B cell (primary cell): ENCODE results near the gene PSMB8. TPM values are rescaled to one million over a fixed set of nuclear protein-coding genes. Genes with fewer than 3 reads are reported as not detected.

Source experiments
- ATAC-seq: fragments of 200-7000 bp; cut with Tn5 transposase; one replicate; pipeline ENCODE4 v1.10.0; 2021; ENCODE audit warnings: low read depth, mild to moderate bottlenecking, moderate number of reproducible peaks, moderate library complexity
- CTCF ChIA-PET: fragments of 350-600 bp; sonication (Branson Sonifier 250); formaldehyde crosslinking; loops from one replicate; lab custom pipeline; 2021; ENCODE audit warnings: antibody characterized with exemption, inconsistent platforms; lab: Charles Lee
- POLR2A ChIA-PET: fragments of 350-600 bp; sonication (Branson Sonifier 250); formaldehyde crosslinking; loops from one replicate; lab custom pipeline; 2021; ENCODE audit warnings: antibody characterized with exemption; lab: Charles Lee
- DNase-seq: peaks from one replicate; pipeline ENCODE4 v3.0.0; 2013
- H2AFZ ChIP-seq: 2 replicates; pipeline ENCODE4 v1.6.1; 2012; ENCODE audit warnings: mild to moderate bottlenecking, low read depth, low read length; ENCODE audit not compliant: insufficient read depth, poor library complexity, severe bottlenecking
- H3K27ac ChIP-seq, 2 donors: 1 replicate in 1 of 2; 2 replicates in 1 of 2; pipeline ENCODE4 v1.5.1; 2012 to 2013; ENCODE audit warnings: low read length in 2 of 2, mild to moderate bottlenecking in 2 of 2, moderate library complexity in 1 of 2
- H3K27me3 ChIP-seq, 4 experiments: fragments of 200-600 bp in 1 of 4; sonication (generic) in 1 of 4; replicated peaks in 1 of 4; 1 replicate in 2 of 4; 2 replicates in 2 of 4; pipeline versions ENCODE4 v1.6.1 to v1.7.0; 2013 to 2016; ENCODE audit warnings: low read length in 3 of 4, mild to moderate bottlenecking in 2 of 4, mixed read lengths in 1 of 4, moderate library complexity in 1 of 4; ENCODE audit not compliant: insufficient read depth in 4 of 4, control insufficient read depth in 3 of 4; ENCODE audit errors: control extremely low read depth in 1 of 4
- H3K36me3 ChIP-seq, 2 experiments: replicated peaks in 1 of 2; 1 replicate in 1 of 2; 2 replicates in 1 of 2; pipeline versions ENCODE4 v1.6.1 to v1.7.1; 2013; ENCODE audit warnings: low read length in 1 of 2; ENCODE audit not compliant: insufficient read depth in 2 of 2, control insufficient read depth in 1 of 2; ENCODE audit errors: control extremely low read depth in 1 of 2, extremely low read depth in 1 of 2
- H3K4me1 ChIP-seq, 2 donors: fragments of 200-600 bp in 1 of 2; sonication (generic) in 1 of 2; 1 replicate in 1 of 2; 2 replicates in 1 of 2; pipeline versions ENCODE4 v1.5.1 to v1.6.1; 2013 to 2017; ENCODE audit warnings: low read length in 2 of 2; ENCODE audit not compliant: control insufficient read depth in 2 of 2, insufficient read depth in 2 of 2
- H3K4me2 ChIP-seq: replicated peaks from 2 replicates; pipeline ENCODE3; 2012; ENCODE audit warnings: mild to moderate bottlenecking, low read depth, low read length; ENCODE audit not compliant: poor library complexity, severe bottlenecking
- H3K4me3 ChIP-seq, 5 experiments: fragments of 200-600 bp in 1 of 5; sonication (generic) in 1 of 5; 1 replicate in 3 of 5; 2 replicates in 2 of 5; pipeline versions ENCODE4 v1.5.1 to v1.7.0; 2011 to 2016; ENCODE audit warnings: low read length in 4 of 5, mild to moderate bottlenecking in 4 of 5, low read depth in 2 of 5, control low read depth in 1 of 5, moderate library complexity in 1 of 5; ENCODE audit not compliant: insufficient read depth in 1 of 5; ENCODE audit errors: control extremely low read depth in 1 of 5, extremely low read depth in 1 of 5
- H3K79me2 ChIP-seq: fragments of 200-600 bp; sonication (generic); one replicate; pipeline ENCODE4 v1.6.0; 2016; ENCODE audit warnings: low read length; ENCODE audit not compliant: control insufficient read depth, insufficient read depth
- H3K9ac ChIP-seq: fragments of 200-600 bp; sonication (generic); 2 replicates; pipeline ENCODE4 v1.6.1; 2017; ENCODE audit warnings: mild to moderate bottlenecking, low read length, moderate library complexity
- H3K9me3 ChIP-seq, 3 donors: one replicate each; pipeline versions ENCODE4 v1.6.1 to v1.7.1; 2013; ENCODE audit warnings: low read length in 2 of 3; ENCODE audit not compliant: control insufficient read depth in 2 of 3, insufficient read depth in 1 of 3; ENCODE audit errors: control extremely low read depth in 1 of 3
- H4K20me1 ChIP-seq: 2 replicates; pipeline ENCODE4 v1.6.0; 2012; ENCODE audit warnings: mild to moderate bottlenecking, low read length; ENCODE audit not compliant: insufficient read depth, control insufficient read depth, poor library complexity, severe bottlenecking
- H3K27ac Mint-ChIP-seq: one replicate; pipeline ENCODE4 v1.8.0; 2021; ENCODE audit warnings: mixed read lengths
- H3K27me3 Mint-ChIP-seq: one replicate; pipeline ENCODE4 v1.8.0; 2021; ENCODE audit warnings: mixed read lengths
- H3K4me1 Mint-ChIP-seq: one replicate; pipeline ENCODE4 v1.8.0; 2021; ENCODE audit warnings: mixed read lengths
- H3K4me3 Mint-ChIP-seq: one replicate; pipeline ENCODE4 v1.8.0; 2021; ENCODE audit warnings: mixed read lengths
- H3K9me3 Mint-ChIP-seq: one replicate; pipeline ENCODE4 v1.8.0; 2022; ENCODE audit warnings: mixed read lengths; ENCODE audit not compliant: insufficient read depth
- EZH2 ChIP-seq: IDR thresholded peaks from 2 replicates; pipeline ENCODE4 v1.6.1; 2012; ENCODE audit warnings: borderline replicate concordance, low read depth, mild to moderate bottlenecking, moderate library complexity, low read length; ENCODE audit not compliant: insufficient read depth, poor library complexity, severe bottlenecking
- WGBS: methylation state at CpG from one replicate; pipeline ENCODE4 v1.1.5; 2013; ENCODE audit warnings: missing lambda C conversion rate; ENCODE audit not compliant: insufficient coverage; 5-methylcytosine and 5-hydroxymethylcytosine counted together
- intact Hi-C: fragments of 100-400 bp; cut with micrococcal nuclease; formaldehyde crosslinking; loops from one replicate; pipeline ENCODE4 v1.10.0; 2022
- polyA plus RNA-seq: library from polyadenylated mRNA; depleted of rRNA; stranded (reverse); fragments of >200 nt; gene quantifications from 2 replicates; pipeline ENCODE4 v1.2.3, GENCODE V29; 2012
- total RNA-seq, 2 donors: library from RNA; stranded (reverse); fragments of 120-200 nt in 1 of 2; gene quantifications; 1 replicate in 1 of 2; 2 replicates in 1 of 2; pipeline versions ENCODE4 v1.2.3 to v1.2.4, GENCODE V29; 2013 to 2022
- TF ChIP-seq, protein P1 (sequence below): fragments of 200-600 bp; IDR thresholded peaks from one replicate; pipeline ENCODE4 v1.8.0; 2022; ENCODE audit warnings: antibody characterized with exemption, mild to moderate bottlenecking

Gene PSMB8
- total and polyA plus RNA-seq, 2 donors (not counting 1 experiment from before 2014, with no cell fraction given), result 129 to 256 TPM

DNA sequence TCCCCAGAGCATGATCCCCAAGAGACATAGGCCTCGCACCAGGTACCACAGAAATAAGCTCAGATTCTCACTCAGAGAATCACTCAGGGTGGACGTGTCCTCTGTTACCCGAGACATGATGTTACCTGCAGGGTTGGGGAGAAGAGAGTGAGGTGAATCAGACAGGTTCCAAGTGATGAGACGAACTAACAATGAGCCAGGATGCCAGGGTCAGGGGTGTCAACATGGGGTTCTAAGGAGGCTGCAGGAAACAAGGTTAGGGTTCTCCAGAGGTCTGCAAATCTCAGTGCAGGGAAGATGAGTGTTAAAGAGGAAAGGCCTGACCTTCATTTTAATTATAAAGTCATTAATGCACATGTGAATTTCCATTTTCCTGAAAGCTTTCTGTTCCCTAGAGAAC, 7.2 kb upstream of the PSMB8 start:
- TF ChIP-seq, protein P1, sequence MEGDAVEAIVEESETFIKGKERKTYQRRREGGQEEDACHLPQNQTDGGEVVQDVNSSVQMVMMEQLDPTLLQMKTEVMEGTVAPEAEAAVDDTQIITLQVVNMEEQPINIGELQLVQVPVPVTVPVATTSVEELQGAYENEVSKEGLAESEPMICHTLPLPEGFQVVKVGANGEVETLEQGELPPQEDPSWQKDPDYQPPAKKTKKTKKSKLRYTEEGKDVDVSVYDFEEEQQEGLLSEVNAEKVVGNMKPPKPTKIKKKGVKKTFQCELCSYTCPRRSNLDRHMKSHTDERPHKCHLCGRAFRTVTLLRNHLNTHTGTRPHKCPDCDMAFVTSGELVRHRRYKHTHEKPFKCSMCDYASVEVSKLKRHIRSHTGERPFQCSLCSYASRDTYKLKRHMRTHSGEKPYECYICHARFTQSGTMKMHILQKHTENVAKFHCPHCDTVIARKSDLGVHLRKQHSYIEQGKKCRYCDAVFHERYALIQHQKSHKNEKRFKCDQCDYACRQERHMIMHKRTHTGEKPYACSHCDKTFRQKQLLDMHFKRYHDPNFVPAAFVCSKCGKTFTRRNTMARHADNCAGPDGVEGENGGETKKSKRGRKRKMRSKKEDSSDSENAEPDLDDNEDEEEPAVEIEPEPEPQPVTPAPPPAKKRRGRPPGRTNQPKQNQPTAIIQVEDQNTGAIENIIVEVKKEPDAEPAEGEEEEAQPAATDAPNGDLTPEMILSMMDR, result no peak
- Histone ChIP-seq H3K4me2 (peak overlapping the region; percentile 82), H4K20me1 (peaks cover 16% of the 10 kb centered on the region), H3K9ac (peak overlapping the region; percentile 99), H3K27ac (peak overlapping the region in 1 of 2 donors; percentile 99), H3K27me3 (no peaks in the 10 kb centered on the region), H3K79me2 (peaks cover 100% of the 10 kb centered on the region), H3K4me1 (peaks cover 69 to 77% of the 10 kb centered on the region in 2 donors), H2AFZ (no peak overlapping the region), H3K36me3 (peaks cover 20 to 64% of the 10 kb centered on the region in 2 experiments), H3K4me3 (peak overlapping the region in 1 of 5 experiments; percentile 94), H3K9me3 (no peaks in the 10 kb centered on the region)
- Mint-ChIP-seq H3K4me3 (peak overlapping the region; percentile 99), H3K27ac (peak overlapping the region; percentile 86), H3K27me3 (no peaks in the 10 kb centered on the region), H3K4me1 (peaks cover 78% of the 10 kb centered on the region), H3K9me3 (no peaks in the 10 kb centered on the region)
- no peak for ATAC-seq
- DNase-seq, result no peak
- ChIA-PET POLR2A (interaction anchor here (0.7 to 0.8 kb wide), 3 partner anchors 13 to 724 kb away, joined by 3 to 4 read pairs (median 4); partner anchors contain the start of gene TAP2), CTCF (interaction anchor here (0.6 to 3.7 kb wide), 6 partner anchors 10 to 437 kb away, joined by 3 to 31 read pairs (median 6); partner anchors contain the start of gene TAP2)
- intact Hi-C loops, result no loop called here
- WGBS, result 86% methylated on average over 1 of the region's 4 CpGs

DNA sequence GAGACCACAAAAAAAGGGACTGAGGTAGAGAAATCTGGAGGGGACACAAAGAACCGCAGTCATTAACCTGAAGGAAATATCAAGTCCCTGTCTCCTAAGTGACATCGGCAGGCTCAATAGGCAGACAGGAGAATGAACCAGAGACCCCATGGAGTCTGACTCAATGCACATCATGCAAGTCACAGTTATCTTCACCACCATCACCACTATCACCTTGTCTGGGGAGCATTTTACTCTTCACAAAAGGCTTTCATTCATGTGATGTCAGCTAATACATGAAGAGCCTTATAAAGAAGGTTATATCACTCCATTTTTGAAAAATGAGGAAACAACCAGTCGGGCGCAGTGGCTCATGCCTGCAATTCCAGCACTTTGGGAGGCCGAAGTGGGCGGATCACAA, 5.3 kb upstream of the PSMB8 start:
- Mint-ChIP-seq H3K4me1 (peaks cover 76% of the 10 kb centered on the region), H3K27ac (peak overlapping the region; percentile 66), H3K4me3 (peak overlapping the region; percentile 38), H3K9me3 (no peaks in the 10 kb centered on the region), H3K27me3 (no peaks in the 10 kb centered on the region)
- Histone ChIP-seq H3K79me2 (peaks cover 99% of the 10 kb centered on the region), H3K4me2 (no peak overlapping the region), H2AFZ (no peak overlapping the region), H3K4me3 (no peak overlapping the region), H3K9ac (no peak overlapping the region), H3K27ac (peak overlapping the region in 1 of 2 donors; percentile 37), H4K20me1 (peaks cover 25% of the 10 kb centered on the region), H3K9me3 (no peaks in the 10 kb centered on the region), H3K36me3 (peaks cover 18 to 72% of the 10 kb centered on the region in 2 experiments), H3K27me3 (no peaks in the 10 kb centered on the region), H3K4me1 (peaks cover 60 to 73% of the 10 kb centered on the region in 2 donors)
- DNase-seq, result no peak
- intact Hi-C loops, result no loop called here
- ATAC-seq, result no peak
- ChIA-PET CTCF (interaction anchor here (0.7 to 3.7 kb wide), 3 partner anchors 10 to 135 kb away, joined by 3 to 31 read pairs (median 5); partner anchors contain the start of gene TAP2), POLR2A (interaction anchor here (0.7 kb wide), 1 partner anchor 162 kb away, joined by 3 read pairs; no protein-coding TSS in a partner anchor)
- TF ChIP-seq, protein P1, result no peak
- no peak for TF ChIP-seq EZH2
- 75% methylated on average over 6 of the region's 6 CpGs for WGBS
